SK-N-SH (cell line): ENCODE data around the gene MS4A12. TPM values are rescaled to one million over a fixed set of nuclear protein-coding genes. Genes with fewer than 3 reads are reported as not detected.

Experiments used
- CTCF ChIA-PET: fragments of 300-600, 350-600 bp; formaldehyde crosslinking; extraction: SDS; loops from one replicate; lab custom pipeline; 2021; lab: Yijun Ruan, JAX
- POLR2A ChIA-PET: fragments of 350-600 bp; sonication (Branson Sonifier 250); formaldehyde crosslinking; extraction: SDS; loops from one replicate; lab custom pipeline; 2020; ENCODE audit warnings: antibody characterized with exemption, inconsistent platforms; lab: Yijun Ruan, JAX
- DNase-seq: peaks from one replicate; pipeline ENCODE4 v3.0.0; 2012
- H2AFZ ChIP-seq: fragments of 200-600 bp; sonication (generic); 2 replicates; pipeline ENCODE4 v1.8.1; 2016; ENCODE audit warnings: antibody characterized with exemption, mild to moderate bottlenecking, low read depth
- H3F3A ChIP-seq: fragments of 200-600 bp; sonication (generic); replicated peaks from 2 replicates; pipeline ENCODE3; 2016; ENCODE audit warnings: antibody characterized with exemption, mild to moderate bottlenecking; ENCODE audit not compliant: insufficient read depth
- H3K27ac ChIP-seq, 2 experiments: fragments of 200-500 bp in 1 of 2; fragments of 200-600 bp in 1 of 2; sonication (Bioruptor generic) in 1 of 2; sonication (generic), shearing (Covaris generic) in 1 of 2; 2 replicates each; pipeline versions ENCODE4 v1.5.1 to v1.6.1; 2014 to 2016; ENCODE audit warnings: low read depth in 2 of 2, inconsistent platforms in 1 of 2, low read length in 1 of 2, mild to moderate bottlenecking in 1 of 2, mixed read lengths in 1 of 2
- H3K27me3 ChIP-seq: fragments of 200-600 bp; sonication (generic), shearing (Covaris generic); 2 replicates; pipeline ENCODE4 v1.6.1; 2016; ENCODE audit warnings: mixed run types; ENCODE audit not compliant: insufficient read depth
- H3K36me3 ChIP-seq, 2 experiments: fragments of 200-500 bp in 1 of 2; fragments of 200-600 bp in 1 of 2; sonication (Bioruptor generic) in 1 of 2; sonication (generic) in 1 of 2; replicated peaks in 1 of 2; 2 replicates each; pipeline versions ENCODE3 to v1.5.1; 2014 to 2016; ENCODE audit warnings: low read length in 1 of 2, mild to moderate bottlenecking in 1 of 2; ENCODE audit not compliant: insufficient read depth in 2 of 2, control insufficient read depth in 1 of 2
- H3K4me1 ChIP-seq, 2 experiments: fragments of 200-500 bp in 1 of 2; fragments of 200-600 bp in 1 of 2; sonication (Bioruptor generic) in 1 of 2; sonication (generic), shearing (Covaris generic) in 1 of 2; 2 replicates each; pipeline versions ENCODE4 v1.5.1 to v1.6.1; 2014 to 2016; ENCODE audit warnings: low read depth in 1 of 2, low read length in 1 of 2, mixed run types in 1 of 2; ENCODE audit not compliant: insufficient read depth in 2 of 2, control insufficient read depth in 1 of 2
- H3K4me2 ChIP-seq: fragments of 200-600 bp; sonication (generic), shearing (Covaris generic); 2 replicates; pipeline ENCODE4 v1.6.1; 2017; ENCODE audit warnings: mixed run types
- H3K4me3 ChIP-seq, 2 experiments: fragments of 200-500 bp in 1 of 2; fragments of 200-600 bp in 1 of 2; sonication (Bioruptor generic) in 1 of 2; sonication (generic), shearing (Covaris generic) in 1 of 2; 2 replicates each; pipeline versions ENCODE4 v1.5.1 to v1.8.1; 2014 to 2016; ENCODE audit warnings: low read depth in 2 of 2, inconsistent platforms in 1 of 2, low read length in 1 of 2, mild to moderate bottlenecking in 1 of 2, mixed read lengths in 1 of 2, moderate library complexity in 1 of 2
- H3K79me2 ChIP-seq: fragments of 200-600 bp; sonication (generic); 2 replicates; pipeline ENCODE4 v1.8.1; 2017; ENCODE audit warnings: mild to moderate bottlenecking; ENCODE audit not compliant: insufficient read depth
- H3K9ac ChIP-seq: fragments of 200-600 bp; sonication (generic); 2 replicates; pipeline ENCODE4 v1.6.1; 2017; ENCODE audit warnings: mixed run types
- H3K9me2 ChIP-seq: fragments of 200-600 bp; sonication (generic); 2 replicates; pipeline ENCODE4 v1.6.1; 2017; ENCODE audit warnings: mixed run types
- H3K9me3 ChIP-seq: fragments of 200-600 bp; sonication (generic); 2 replicates; pipeline ENCODE4 v1.6.1; 2017; ENCODE audit warnings: mixed run types, mild to moderate bottlenecking, moderate library complexity
- H4K20me1 ChIP-seq: fragments of 200-600 bp; sonication (generic); 2 replicates; pipeline ENCODE4 v1.6.1; 2017; ENCODE audit warnings: mild to moderate bottlenecking, mixed run types; ENCODE audit not compliant: insufficient read depth
- ELF1 ChIP-seq: IDR thresholded peaks from 2 replicates; pipeline ENCODE4 v1.4.0; 2012
- EP300 ChIP-seq, 2 experiments: IDR thresholded peaks; 2 replicates each; pipeline versions ENCODE4 v1.4.0 to v1.6.1; 2012; ENCODE audit warnings: borderline replicate concordance in 1 of 2, low read depth in 1 of 2, low read length in 1 of 2
- FOXM1 ChIP-seq: IDR thresholded peaks from 2 replicates; pipeline ENCODE4 v1.4.0; 2012; ENCODE audit warnings: low read depth, mild to moderate bottlenecking
- PBX3 ChIP-seq: IDR thresholded peaks from 2 replicates; pipeline ENCODE4; 2012
- RFX5 ChIP-seq: IDR thresholded peaks from 2 replicates; pipeline ENCODE4 v1.6.1; 2012; ENCODE audit warnings: mild to moderate bottlenecking, improper control_type of control experiment, low read length
- SMC3 ChIP-seq: IDR thresholded peaks from 2 replicates; pipeline ENCODE4 v1.6.1; 2012; ENCODE audit warnings: low read depth, low read length, improper control_type of control experiment
- TAF1 ChIP-seq: IDR thresholded peaks from 2 replicates; pipeline ENCODE4 v1.6.1; 2012; ENCODE audit warnings: low read depth, mild to moderate bottlenecking, low read length, moderate library complexity, borderline replicate concordance
- TCF12 ChIP-seq: IDR thresholded peaks from 2 replicates; pipeline ENCODE4 v1.4.0; 2012
- USF1 ChIP-seq: IDR thresholded peaks from 2 replicates; pipeline ENCODE4 v1.4.0; 2012; ENCODE audit warnings: low read depth, borderline replicate concordance
- YY1 ChIP-seq: IDR thresholded peaks from 2 replicates; pipeline ENCODE4 v1.4.0; 2012; ENCODE audit warnings: low read depth, mild to moderate bottlenecking
- WGBS: methylation state at CpG from one replicate; pipeline ENCODE4 v1.1.6; 2017; ENCODE audit warnings: low lambda C conversion rate; 5-methylcytosine and 5-hydroxymethylcytosine counted together
- polyA plus RNA-seq, 3 experiments: library from polyadenylated mRNA; depleted of rRNA; stranded (reverse); fragments of >200 nt; gene quantifications; 2 replicates each; pipeline ENCODE4 v1.2.3, GENCODE V29; 2012
- TF ChIP-seq, protein P1 (sequence below): fragments of 150-350 bp; IDR thresholded peaks from 2 replicates; pipeline ENCODE4 v1.6.1; 2017; ENCODE audit warnings: antibody characterized with exemption, low read length, low read depth, borderline replicate concordance
- TF ChIP-seq, protein P2 (sequence below): IDR thresholded peaks from 2 replicates; pipeline ENCODE4 v1.6.1; 2012; ENCODE audit warnings: mild to moderate bottlenecking, low read depth, low read length, moderate library complexity

MS4A12 gene
- polyA plus RNA-seq, 1 of the 3 experiments (the other 2 are of a cell fraction) = not detected

- TF ChIP-seq, protein P1, sequence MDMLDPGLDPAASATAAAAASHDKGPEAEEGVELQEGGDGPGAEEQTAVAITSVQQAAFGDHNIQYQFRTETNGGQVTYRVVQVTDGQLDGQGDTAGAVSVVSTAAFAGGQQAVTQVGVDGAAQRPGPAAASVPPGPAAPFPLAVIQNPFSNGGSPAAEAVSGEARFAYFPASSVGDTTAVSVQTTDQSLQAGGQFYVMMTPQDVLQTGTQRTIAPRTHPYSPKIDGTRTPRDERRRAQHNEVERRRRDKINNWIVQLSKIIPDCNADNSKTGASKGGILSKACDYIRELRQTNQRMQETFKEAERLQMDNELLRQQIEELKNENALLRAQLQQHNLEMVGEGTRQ = no peak
- no peak for TF ChIP-seq RFX5
- TF ChIP-seq, all 33 proteins: peak for 0
Measured at GRCh38 chr11:60454212-60454611, 38.4 kb upstream of the MS4A12 start (continued).

DNA sequence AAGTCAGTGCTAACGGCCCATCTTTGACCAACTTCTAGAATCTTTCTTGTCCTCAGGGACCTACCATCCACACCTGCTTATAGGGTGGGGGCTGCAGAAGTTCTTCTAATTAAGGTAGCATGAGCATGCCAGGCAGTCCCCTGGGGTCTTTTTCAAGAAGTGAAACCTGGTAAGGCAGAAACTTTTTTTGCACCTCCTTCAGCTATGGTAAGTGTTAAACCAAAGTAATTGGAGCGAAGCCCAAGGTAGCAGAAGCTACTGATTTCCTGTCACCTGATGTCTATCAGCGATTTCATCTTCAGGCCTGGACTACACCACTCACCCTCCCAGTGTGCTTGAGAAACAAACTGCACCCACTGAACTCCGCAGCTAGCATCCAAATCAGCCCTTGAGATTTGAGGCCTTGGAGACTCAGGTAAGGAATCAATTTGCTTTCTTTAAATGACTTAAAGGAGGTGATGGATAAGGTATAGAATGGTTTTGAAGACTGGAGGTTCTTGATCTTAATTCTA lies 37.0 kb upstream of the MS4A12 start, which contains the start of gene MS4A1:
MS4A1 (plus strand) TSS at position 317 of the 512 bp plus-strand sequence. CDS start 6,528 bp downstream, outside the sequence.
- no peaks in the 10 kb centered on the region for H3K4me1 ChIP-seq

More for the DNA sequence above, 37.0 kb upstream of the MS4A12 start, which contains the start of gene MS4A1:
- H3K9me2 ChIP-seq = no peaks in the 10 kb centered on the region
- 0% methylated on average over 4 of the region's 4 CpGs for WGBS
- no peak for DNase-seq
- no peaks in the 10 kb centered on the region for H3K36me3 ChIP-seq
- H3F3A ChIP-seq = no peaks in the 10 kb centered on the region
- no peaks in the 10 kb centered on the region for H3K9me3 ChIP-seq
- no peak within 1 kb of the TSS for H3K4me2 ChIP-seq
- H2AFZ ChIP-seq = no peak within 1 kb of the TSS
- H3K79me2 ChIP-seq = no peaks in the 10 kb centered on the region
- TF ChIP-seq, protein P2, sequence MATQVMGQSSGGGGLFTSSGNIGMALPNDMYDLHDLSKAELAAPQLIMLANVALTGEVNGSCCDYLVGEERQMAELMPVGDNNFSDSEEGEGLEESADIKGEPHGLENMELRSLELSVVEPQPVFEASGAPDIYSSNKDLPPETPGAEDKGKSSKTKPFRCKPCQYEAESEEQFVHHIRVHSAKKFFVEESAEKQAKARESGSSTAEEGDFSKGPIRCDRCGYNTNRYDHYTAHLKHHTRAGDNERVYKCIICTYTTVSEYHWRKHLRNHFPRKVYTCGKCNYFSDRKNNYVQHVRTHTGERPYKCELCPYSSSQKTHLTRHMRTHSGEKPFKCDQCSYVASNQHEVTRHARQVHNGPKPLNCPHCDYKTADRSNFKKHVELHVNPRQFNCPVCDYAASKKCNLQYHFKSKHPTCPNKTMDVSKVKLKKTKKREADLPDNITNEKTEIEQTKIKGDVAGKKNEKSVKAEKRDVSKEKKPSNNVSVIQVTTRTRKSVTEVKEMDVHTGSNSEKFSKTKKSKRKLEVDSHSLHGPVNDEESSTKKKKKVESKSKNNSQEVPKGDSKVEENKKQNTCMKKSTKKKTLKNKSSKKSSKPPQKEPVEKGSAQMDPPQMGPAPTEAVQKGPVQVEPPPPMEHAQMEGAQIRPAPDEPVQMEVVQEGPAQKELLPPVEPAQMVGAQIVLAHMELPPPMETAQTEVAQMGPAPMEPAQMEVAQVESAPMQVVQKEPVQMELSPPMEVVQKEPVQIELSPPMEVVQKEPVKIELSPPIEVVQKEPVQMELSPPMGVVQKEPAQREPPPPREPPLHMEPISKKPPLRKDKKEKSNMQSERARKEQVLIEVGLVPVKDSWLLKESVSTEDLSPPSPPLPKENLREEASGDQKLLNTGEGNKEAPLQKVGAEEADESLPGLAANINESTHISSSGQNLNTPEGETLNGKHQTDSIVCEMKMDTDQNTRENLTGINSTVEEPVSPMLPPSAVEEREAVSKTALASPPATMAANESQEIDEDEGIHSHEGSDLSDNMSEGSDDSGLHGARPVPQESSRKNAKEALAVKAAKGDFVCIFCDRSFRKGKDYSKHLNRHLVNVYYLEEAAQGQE = no peak
- TF ChIP-seq SMC3 (no peak), YY1 (no peak), TAF1 (no peak), EP300 (IDR thresholded peaks at IDR 0.05; ENCODE audit: borderline replicate concordance in 1 of 2, low read depth in 1 of 2, low read length in 1 of 2) (no peak), PBX3 (no peak), TCF12 (no peak), USF1 (no peak), ELF1 (no peak), FOXM1 (no peak)
- TF ChIP-seq, protein P1 = no peak
- H3K27ac ChIP-seq = no peak within 1 kb of the TSS
- H3K9ac ChIP-seq = no peak within 1 kb of the TSS
- no peaks in the 10 kb centered on the region for H4K20me1 ChIP-seq
- ChIA-PET CTCF (no interaction called here), POLR2A (no interaction called here)
- H3K4me3 ChIP-seq = no peak within 1 kb of the TSS
- H3K27me3 ChIP-seq = no peaks in the 10 kb centered on the region; the same call in 1 of the 2 replicates
